GM12891 (cell line): ENCODE data around the gene OR52I1.

Experiments used
- POLR2A ChIP-seq: IDR thresholded peaks from 2 replicates; pipeline ENCODE4 v1.6.1; 2011; ENCODE audit warnings: low read depth, low read length, control low read depth
- POLR2AphosphoS5 ChIP-seq: IDR thresholded peaks from 2 replicates; pipeline ENCODE4 v1.6.1; 2011; ENCODE audit warnings: low read depth, low read length, control low read depth
- POU2F2 ChIP-seq: IDR thresholded peaks from 2 replicates; pipeline ENCODE4 v1.6.1; 2011; ENCODE audit warnings: low read depth, mild to moderate bottlenecking, control low read depth, low read length, moderate library complexity
- SPI1 ChIP-seq: IDR thresholded peaks from 2 replicates; pipeline ENCODE4 v1.6.1; 2011; ENCODE audit warnings: low read depth, low read length, control low read depth
- TAF1 ChIP-seq: IDR thresholded peaks from 2 replicates; pipeline ENCODE4 v1.6.1; 2011; ENCODE audit warnings: low read depth, low read length, control low read depth

DNA sequence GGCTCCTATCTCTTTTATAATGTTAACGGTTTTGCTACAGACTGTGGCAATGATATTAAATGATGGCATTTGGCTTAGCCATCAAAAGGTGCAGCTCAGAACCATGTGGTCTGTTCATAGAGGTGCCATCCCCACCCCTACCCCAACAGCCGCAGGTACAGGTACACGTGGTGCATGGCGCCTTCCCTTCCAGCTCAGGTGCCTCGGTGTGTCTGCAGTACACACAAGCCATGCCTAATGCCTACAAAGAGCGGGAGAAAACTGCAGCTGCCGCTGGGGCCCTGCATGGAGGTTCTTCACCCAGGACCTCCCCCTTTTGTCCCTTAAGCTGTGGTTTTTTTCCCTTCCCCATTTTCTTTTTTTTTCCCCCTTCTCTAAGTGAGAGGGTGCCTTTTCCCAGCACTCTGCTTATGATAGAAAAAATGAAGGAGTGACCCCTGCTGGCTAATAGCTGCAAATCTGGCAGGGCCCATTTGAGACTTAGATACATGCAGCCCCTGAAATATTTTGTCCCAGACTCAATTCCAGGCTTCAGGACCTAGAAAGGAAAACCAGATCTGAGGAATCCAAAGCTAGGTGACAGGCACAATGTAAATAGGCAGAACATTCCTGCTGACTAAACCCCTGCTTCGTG lies 42.4 kb upstream of the OR52I1 start:
- TF ChIP-seq POLR2A (no peak), POLR2AphosphoS5 (no peak), TAF1 (no peak), SPI1 (no peak), POU2F2 (no peak)
